Ascending aorta (tissue), 2 donors: ENCODE data around the gene SLC38A1. TPM values are rescaled to one million over a fixed set of nuclear protein-coding genes. Genes with fewer than 3 reads are reported as not detected.

Experiments
- DNase-seq, 2 donors: peaks; one replicate each; pipeline ENCODE4 v3.0.0-alpha.2; 2019; ENCODE audit warnings: low spot score in 2 of 2
- H3K27ac ChIP-seq, 2 donors: fragments of 200-600 bp; sonication (generic); one replicate each; pipeline ENCODE4 v1.5.1; 2016 to 2017; ENCODE audit warnings: mild to moderate bottlenecking in 1 of 2
- H3K27me3 ChIP-seq: fragments of 200-600 bp; sonication (generic); one replicate; pipeline ENCODE4 v1.5.1; 2017
- H3K36me3 ChIP-seq, 2 donors: fragments of 200-600 bp; sonication (generic); one replicate each; pipeline ENCODE4 v1.5.1; 2016
- H3K4me1 ChIP-seq, 2 donors: fragments of 200-600 bp; sonication (generic); one replicate each; pipeline ENCODE4 v1.5.1; 2016 to 2017; ENCODE audit warnings: mild to moderate bottlenecking in 1 of 2
- H3K4me3 ChIP-seq, 2 donors: fragments of 200-600 bp; sonication (generic); one replicate each; pipeline ENCODE4 v1.5.1; 2016 to 2017; ENCODE audit warnings: mild to moderate bottlenecking in 1 of 2
- H3K9me3 ChIP-seq, 2 donors: fragments of 200-600 bp; sonication (generic); one replicate each; pipeline ENCODE4 v1.5.1; 2016
- CTCF ChIP-seq, 3 experiments: fragments of 200-600 bp in 2 of 3; fragments of 450-650 bp in 1 of 3; sonication (generic) in 2 of 3; IDR thresholded peaks; one replicate each; pipeline ENCODE4 v1.5.1; 2016 to 2019; ENCODE audit warnings: antibody characterized with exemption in 3 of 3, mild to moderate bottlenecking in 1 of 3, moderate library complexity in 1 of 3
- intact Hi-C: fragments of 100-400 bp; cut with DNase I; formaldehyde crosslinking; loops from one replicate; pipeline ENCODE4 v1.15.1; 2023
- total RNA-seq: library from RNA; depleted of rRNA; stranded (reverse); fragments of >200 nt; gene quantifications from one replicate; pipeline ENCODE4 v1.1.0, GENCODE V29; 2016

SLC38A1 gene
- total RNA-seq, 1 donor from 2014 or later = 12.8 TPM

DNA sequence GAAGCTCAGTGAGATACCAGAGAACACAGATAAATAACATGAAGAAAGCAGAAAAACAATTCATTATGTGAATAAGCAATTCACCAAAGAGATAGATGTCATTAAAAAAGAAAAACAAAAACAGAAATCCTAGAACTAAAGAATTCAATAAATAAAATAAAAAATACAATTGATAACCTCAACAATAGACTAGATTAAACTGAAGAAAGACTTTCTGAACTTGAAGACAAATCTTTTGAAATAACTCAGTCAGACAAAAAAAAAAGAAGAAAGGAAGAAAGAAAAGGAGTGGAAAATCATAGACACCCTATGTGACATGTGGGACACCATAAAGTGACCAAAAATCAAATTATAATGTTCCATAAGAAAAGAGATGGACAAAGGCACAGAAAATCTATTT lies 14.0 kb upstream of the SLC38A1 start:
- Histone ChIP-seq H3K36me3 (no peaks in the 10 kb centered on the region), H3K4me1 (no peaks in the 10 kb centered on the region), H3K4me3 (no peak overlapping the region), H3K27me3 (no peaks in the 10 kb centered on the region), H3K9me3 (peaks cover 12 to 32% of the 10 kb centered on the region in 2 donors), H3K27ac (no peak overlapping the region)
- no peak for TF ChIP-seq CTCF (IDR thresholded peaks at IDR 0.05)
- intact Hi-C loops = no loop called here
- no peak for DNase-seq

DNA sequence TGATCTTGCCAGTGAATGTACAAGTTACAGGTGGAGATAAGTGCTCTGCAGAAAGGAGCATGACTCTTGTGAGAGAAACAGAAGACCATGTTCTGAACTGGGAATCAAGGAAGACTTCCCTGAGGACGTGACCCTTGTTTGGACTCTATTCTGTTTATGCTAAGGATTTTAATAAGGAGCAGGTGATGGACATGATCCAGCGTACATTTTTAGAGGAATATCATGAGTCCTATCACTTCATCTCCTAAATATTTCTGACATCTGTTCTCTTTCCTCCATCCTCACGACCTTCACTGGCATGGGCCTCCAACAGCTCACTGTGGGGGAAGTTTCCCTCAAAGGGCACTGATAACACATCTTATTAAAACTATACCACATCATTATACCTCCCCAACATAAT lies 7.9 kb upstream of the SLC38A1 start:
- Histone ChIP-seq H3K27ac (no peak overlapping the region), H3K4me1 (no peaks in the 10 kb centered on the region), H3K4me3 (no peak overlapping the region), H3K9me3 (no peaks in the 10 kb centered on the region), H3K27me3 (no peaks in the 10 kb centered on the region), H3K36me3 (no peaks in the 10 kb centered on the region)
- no peak for DNase-seq
- no peak for TF ChIP-seq CTCF (IDR thresholded peaks at IDR 0.05)
- intact Hi-C loops = no loop called here

DNA sequence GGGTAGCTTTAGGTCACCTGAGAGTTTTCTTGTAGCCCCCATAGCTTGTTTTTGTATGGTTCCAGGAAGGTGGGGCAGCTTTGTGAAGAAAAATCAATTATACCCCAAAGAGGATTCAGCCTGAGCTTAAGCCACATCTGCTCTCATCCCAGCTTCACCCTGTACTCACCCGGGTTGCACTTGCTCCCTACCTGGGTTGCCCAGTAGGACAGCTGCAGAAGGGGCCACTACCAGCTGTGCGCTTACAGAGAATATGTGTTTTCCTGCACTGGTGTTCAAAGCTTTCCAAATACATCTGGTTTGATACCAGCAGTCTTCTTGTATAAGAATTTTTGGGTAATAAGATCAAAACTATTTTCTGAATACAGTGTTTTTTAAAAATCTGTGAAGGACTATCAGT lies 3.0 kb upstream of the SLC38A1 start:
- no peaks in the 10 kb centered on the region for H3K27me3 ChIP-seq
- H3K4me3 ChIP-seq = no peak overlapping the region
- no peak overlapping the region for H3K27ac ChIP-seq
- DNase-seq = no peak
- intact Hi-C loops = no loop called here
- H3K9me3 ChIP-seq = no peaks in the 10 kb centered on the region
- H3K4me1 ChIP-seq = peaks cover 0 to 3% of the 10 kb centered on the region in 2 donors
- TF ChIP-seq CTCF (IDR thresholded peaks at IDR 0.05) = no peak
- no peaks in the 10 kb centered on the region for H3K36me3 ChIP-seq

- no peak for TF ChIP-seq CTCF (IDR thresholded peaks at IDR 0.05)
- no peak for DNase-seq
- H3K9me3 ChIP-seq = no peaks in the 10 kb centered on the region
- peak overlapping the region; percentile 65 to 77 for H3K4me3 ChIP-seq
- intact Hi-C loops = loop anchor here (2.0 to 5.0 kb wide), 5 partner anchors 47 to 391 kb away; partner anchors contain the start of genes SCAF11 and SLC38A2
- peak overlapping the region; percentile 78 to 86 for H3K27ac ChIP-seq
- peaks cover 0 to 12% of the 10 kb centered on the region in 2 donors for H3K4me1 ChIP-seq
- H3K27me3 ChIP-seq = no peaks in the 10 kb centered on the region
- H3K36me3 ChIP-seq = no peaks in the 10 kb centered on the region
Measured at GRCh38 chr12:46269429-46270241, 792 bp upstream of the SLC38A1 start.

DNA sequence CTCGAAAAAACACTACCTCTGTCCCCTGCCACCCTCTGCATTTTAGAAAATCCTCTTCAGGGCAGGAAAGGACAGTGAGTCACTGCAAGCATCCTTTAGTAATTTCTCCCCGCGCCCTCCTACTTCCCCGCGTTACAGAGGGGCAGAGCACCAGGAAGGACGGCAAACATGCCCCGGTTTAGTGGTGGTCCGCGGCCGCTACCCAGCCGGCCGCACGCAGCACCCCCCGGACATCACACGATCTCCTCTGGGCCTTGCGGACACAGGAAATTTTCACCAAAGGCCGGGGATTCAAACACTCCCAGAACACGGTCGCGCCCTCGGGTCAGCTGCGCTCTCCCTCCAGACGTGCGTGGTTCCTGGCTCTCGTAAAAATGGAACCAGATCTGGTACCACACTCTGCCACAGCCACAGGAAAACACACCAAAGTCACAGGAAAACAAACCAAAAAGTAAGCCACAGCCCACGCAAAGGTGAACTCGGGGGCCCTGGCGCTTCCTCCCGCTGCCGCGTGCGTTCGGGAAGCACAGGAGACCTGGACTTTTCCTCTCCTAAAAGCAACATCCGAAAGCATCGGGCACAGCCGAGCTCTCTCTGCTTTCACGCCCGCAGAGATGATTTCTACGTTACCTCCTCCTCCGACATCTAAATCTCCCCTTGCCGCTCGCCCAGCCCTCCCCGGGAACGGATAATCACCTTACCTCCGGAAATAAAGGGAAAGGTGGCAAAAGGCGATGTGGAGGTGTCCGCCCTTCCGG lies 839 bp downstream of the SLC38A1 start:
- no peak for DNase-seq
- no peaks in the 10 kb centered on the region for H3K27me3 ChIP-seq
- no peaks in the 10 kb centered on the region for H3K36me3 ChIP-seq
- no peak for TF ChIP-seq CTCF (IDR thresholded peaks at IDR 0.05)
- intact Hi-C loops = loop anchor here (2.0 to 5.0 kb wide), 5 partner anchors 46 to 393 kb away; partner anchors contain the start of genes SCAF11 and SLC38A2
- H3K4me3 ChIP-seq = peak overlapping the region; percentile 65 to 77
- H3K4me1 ChIP-seq = peaks cover 0 to 19% of the 10 kb centered on the region in 2 donors
- H3K9me3 ChIP-seq = no peaks in the 10 kb centered on the region
- H3K27ac ChIP-seq = peak overlapping the region; percentile 78 to 86
